ENCODE measurements around the gene KRT81. TPM values are rescaled to one million over a fixed set of nuclear protein-coding genes. Genes with fewer than 3 reads are reported as not detected.
A peak's percentile ranks its signal among the peaks of the same experiment; 100 is the strongest.
"Not testable (repeated sequence)": the region's sequence is repeated elsewhere in the genome, so short reads cannot be mapped to it uniquely, and the experiment has no call there.

Gene KRT81
- total RNA-seq, 3 donors from 2014 or later = not detected

- DNase-seq (no peak), ATAC-seq (no peak)
- Histone ChIP-seq H3K4me1 (ENCODE audit: low read depth) (peaks cover 3% of the 10 kb centered on the region), H3K9me3 (no peaks in the 10 kb centered on the region), H3K4me3 (no peak overlapping the region), H3K36me3 (ENCODE audit: low read depth) (no peaks in the 10 kb centered on the region)
- intact Hi-C loops (cut with DNase I, micrococcal nuclease) = no loop called here
- TF ChIP-seq CTCF (IDR thresholded peaks at IDR 0.05) = no peak
Observed at GRCh38 chr12:52262286-52262685, 29.0 kb downstream of the KRT81 start.

- Histone ChIP-seq H3K4me1 (ENCODE audit: low read depth) (peaks cover 3% of the 10 kb centered on the region), H3K9me3 (no peaks in the 10 kb centered on the region), H3K4me3 (no peak overlapping the region), H3K36me3 (ENCODE audit: low read depth) (no peaks in the 10 kb centered on the region)
- TF ChIP-seq CTCF (IDR thresholded peaks at IDR 0.05) = no peak
- intact Hi-C loops (cut with DNase I, micrococcal nuclease) = no loop called here
- DNase-seq = no peak
- ATAC-seq = no peak
Observed at GRCh38 chr12:52261208-52261484, 30.2 kb downstream of the KRT81 start.

GRCh38 chr12:52260361-52261207 is 30.8 kb downstream of the KRT81 start:
- intact Hi-C loops (cut with DNase I, micrococcal nuclease) = no loop called here
- no peak overlapping the region for H3K4me3 ChIP-seq
- TF ChIP-seq CTCF (IDR thresholded peaks at IDR 0.05) = no peak
- DNase-seq (no peak), ATAC-seq (no peak)
- H3K36me3 ChIP-seq (ENCODE audit: low read depth) = no peaks in the 10 kb centered on the region
- peaks cover 3% of the 10 kb centered on the region for H3K4me1 ChIP-seq (ENCODE audit: low read depth)
- H3K9me3 ChIP-seq = no peaks in the 10 kb centered on the region

- Histone ChIP-seq H3K36me3 (ENCODE audit: low read depth) (no peaks in the 10 kb centered on the region), H3K4me3 (no peak overlapping the region), H3K4me1 (ENCODE audit: low read depth) (peaks cover 3% of the 10 kb centered on the region), H3K9me3 (no peaks in the 10 kb centered on the region)
- ATAC-seq = no peak
- DNase-seq = no peak
- TF ChIP-seq CTCF (IDR thresholded peaks at IDR 0.05) = no peak
- intact Hi-C loops (cut with DNase I, micrococcal nuclease) = no loop called here
Observed at GRCh38 chr12:52259657-52260243, 31.6 kb downstream of the KRT81 start.

- no peak overlapping the region for H3K4me3 ChIP-seq
- DNase-seq = peak in 2 of 3 donors; percentile 29 to 51
- peaks cover 3% of the 10 kb centered on the region for H3K4me1 ChIP-seq (ENCODE audit: low read depth)
- H3K9me3 ChIP-seq = no peaks in the 10 kb centered on the region
- peak; percentile 67 for ATAC-seq
- intact Hi-C loops (cut with DNase I, micrococcal nuclease) = no loop called here
- no peak for TF ChIP-seq CTCF (IDR thresholded peaks at IDR 0.05)
- no peaks in the 10 kb centered on the region for H3K36me3 ChIP-seq (ENCODE audit: low read depth)
Observed at GRCh38 chr12:52258335-52258901, 32.9 kb downstream of the KRT81 start.

- H3K4me1 ChIP-seq (ENCODE audit: low read depth); DNase-seq; H3K36me3 ChIP-seq (ENCODE audit: low read depth); ATAC-seq; intact Hi-C loops (cut with DNase I, micrococcal nuclease); H3K9me3 ChIP-seq; H3K4me3 ChIP-seq: not testable (repeated sequence)
Observed at GRCh38 chr12:52257922-52258321, 33.4 kb downstream of the KRT81 start.

Measured in mucosa of descending colon (tissue), 3 donors.